ENCODE measurements around the gene CD93.

The CD93 gene, protein sequence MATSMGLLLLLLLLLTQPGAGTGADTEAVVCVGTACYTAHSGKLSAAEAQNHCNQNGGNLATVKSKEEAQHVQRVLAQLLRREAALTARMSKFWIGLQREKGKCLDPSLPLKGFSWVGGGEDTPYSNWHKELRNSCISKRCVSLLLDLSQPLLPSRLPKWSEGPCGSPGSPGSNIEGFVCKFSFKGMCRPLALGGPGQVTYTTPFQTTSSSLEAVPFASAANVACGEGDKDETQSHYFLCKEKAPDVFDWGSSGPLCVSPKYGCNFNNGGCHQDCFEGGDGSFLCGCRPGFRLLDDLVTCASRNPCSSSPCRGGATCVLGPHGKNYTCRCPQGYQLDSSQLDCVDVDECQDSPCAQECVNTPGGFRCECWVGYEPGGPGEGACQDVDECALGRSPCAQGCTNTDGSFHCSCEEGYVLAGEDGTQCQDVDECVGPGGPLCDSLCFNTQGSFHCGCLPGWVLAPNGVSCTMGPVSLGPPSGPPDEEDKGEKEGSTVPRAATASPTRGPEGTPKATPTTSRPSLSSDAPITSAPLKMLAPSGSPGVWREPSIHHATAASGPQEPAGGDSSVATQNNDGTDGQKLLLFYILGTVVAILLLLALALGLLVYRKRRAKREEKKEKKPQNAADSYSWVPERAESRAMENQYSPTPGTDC

DNA sequence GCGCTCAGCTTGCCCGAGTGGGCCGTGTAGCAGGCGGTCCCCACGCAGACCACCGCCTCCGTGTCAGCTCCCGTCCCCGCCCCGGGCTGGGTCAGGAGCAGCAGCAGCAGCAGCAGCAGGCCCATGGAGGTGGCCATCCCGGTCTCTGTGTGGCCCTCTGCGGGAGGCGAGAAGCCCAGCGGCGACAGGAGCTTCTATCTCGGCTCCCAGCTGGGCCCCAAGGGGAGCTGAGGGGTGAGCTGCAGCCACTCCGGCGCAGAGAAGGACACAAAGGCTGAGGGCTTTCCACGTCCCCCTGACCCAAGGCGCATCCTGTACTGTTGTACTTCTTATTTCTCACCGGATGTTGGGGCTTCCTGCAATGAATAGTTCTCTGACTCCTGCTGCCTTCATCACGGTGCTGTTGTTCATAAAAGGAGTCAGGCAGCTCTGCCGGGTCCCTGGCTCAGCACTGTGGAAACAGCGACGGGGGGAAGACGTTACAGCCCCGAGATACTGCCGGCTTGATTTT lies at the start of gene CD93:
TSS of gene CD93 (minus strand) at position 269 of the 511 bp plus-strand sequence. CDS start at position 137, 132 bp downstream.
- no peak for FAIRE-seq

DNA sequence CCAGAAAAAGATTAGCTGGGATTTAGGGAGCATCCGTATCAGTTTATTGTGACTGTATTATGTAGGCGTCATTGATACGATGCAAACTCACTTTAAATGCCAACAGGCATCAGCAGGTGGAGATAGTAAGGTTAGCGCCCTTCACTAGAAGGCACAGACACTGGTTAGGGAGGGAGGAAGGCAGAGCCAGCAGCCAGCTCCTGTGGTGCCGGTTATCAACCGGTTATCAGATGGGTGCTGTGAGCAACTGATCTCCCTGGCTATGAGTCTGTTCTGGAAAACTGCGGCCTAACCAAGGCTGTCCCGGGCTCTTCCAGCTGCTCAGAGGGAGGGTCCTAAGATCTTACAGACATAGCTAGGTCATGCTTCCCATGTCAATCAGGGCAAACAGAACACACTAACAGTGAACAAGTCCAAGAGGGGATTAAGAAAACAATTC lies 47.5 kb upstream of the CD93 start:
- no peak for FAIRE-seq

DNA sequence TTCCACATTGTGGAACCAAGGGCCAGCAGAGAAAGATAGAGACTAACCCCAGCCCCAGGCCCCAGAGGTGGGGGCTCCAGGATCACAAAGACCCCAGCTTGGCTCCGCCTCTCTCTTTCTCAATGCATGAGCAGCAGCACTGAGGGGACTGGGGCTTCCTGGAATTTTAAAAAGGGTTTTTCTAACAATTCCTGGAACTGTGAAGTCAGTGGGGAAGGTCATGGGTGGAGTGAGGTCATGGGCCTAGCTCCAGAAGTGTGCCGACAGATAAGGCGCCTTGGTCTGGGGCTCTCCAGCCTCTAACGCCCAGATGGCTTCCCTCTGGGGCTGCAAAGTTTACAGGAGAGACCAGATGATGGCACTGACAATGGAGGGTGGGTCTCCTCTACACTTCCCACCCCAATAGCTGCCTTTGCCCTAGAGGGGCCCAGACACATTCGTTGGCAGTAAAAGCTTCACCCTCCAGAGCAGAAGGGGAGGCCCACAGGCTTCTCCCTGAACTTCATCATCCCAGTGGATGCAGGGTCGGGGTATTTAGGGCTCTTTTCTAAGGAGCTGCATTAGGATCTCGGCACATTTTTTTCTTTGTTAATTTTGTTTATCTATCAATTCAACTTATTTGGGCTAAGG lies 46.9 kb upstream of the CD93 start:
- no peak for FAIRE-seq

DNA sequence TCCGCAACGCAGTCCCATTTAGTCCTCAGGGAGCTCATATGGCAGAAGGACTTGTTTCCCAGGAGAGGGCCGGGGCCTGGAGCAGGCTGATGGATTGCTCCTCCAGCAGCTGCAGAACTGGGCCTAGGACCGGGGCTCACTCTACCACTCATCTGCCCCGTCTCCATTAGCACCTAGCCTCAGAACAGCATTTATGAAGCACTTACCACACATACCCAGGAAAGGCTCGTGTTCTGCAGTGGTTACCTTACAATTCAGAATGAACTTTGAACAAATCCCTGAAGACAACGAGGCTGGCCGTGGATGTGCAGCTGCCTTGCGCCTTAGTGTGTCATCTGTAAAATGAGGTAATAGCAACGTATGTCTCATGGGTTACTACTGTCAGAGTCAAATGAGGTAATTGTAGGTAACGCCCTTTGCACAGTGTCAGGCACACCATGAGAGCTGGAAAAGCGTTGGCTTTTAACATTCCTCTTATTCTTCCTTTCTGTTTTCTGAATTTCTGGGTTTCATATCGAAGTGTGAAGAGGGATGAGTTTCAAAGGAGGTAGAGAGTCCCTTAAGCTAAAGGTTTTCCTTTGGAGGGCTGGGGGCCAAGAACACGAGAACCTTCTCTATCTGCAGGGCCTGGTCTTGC lies 46.3 kb upstream of the CD93 start:
- FAIRE-seq, result no peak

DNA sequence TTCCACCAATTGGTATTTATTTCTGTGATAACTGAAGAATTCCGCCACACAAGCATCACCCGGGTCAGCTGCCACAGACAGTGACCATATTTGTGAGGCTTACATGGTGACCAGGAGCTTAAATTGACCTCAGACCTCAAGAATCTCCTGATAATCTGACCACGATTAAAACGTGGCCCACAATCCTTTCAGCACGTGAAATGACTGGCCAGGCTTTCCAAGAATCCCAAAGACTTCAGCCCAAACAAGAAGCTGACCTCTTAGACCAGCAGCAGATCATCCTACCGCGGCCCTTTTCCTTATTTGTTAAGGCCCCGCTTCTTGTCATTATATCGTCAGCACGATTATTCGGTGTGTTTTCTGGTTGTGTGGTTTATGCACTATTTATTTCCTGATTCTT lies 45.6 kb upstream of the CD93 start:
- no peak for FAIRE-seq

DNA sequence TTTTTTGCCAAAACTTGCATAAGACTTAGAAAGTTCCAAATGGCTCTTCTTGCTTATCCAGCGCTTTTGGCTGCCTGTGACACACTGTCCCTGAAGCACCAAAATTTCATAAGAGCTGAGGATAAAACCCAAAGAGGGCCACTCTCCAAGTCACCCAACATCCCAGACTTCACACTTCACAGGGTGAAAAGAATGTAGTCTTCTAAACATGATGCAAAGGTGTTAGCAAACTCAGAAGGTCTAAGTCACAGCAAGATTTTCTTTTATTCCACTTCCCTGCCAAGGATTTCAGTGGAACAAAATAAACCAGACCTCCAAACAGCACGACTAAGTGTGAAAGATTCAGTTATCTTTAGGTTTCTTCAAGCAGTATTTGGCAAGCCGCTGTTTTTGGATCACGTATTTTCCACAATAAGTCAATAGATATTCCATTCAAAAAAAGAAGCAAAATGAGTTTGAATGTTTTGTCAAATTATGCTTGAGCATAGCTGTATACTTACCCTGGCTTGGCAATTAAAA lies 44.6 kb upstream of the CD93 start:
- FAIRE-seq, result no peak

DNA sequence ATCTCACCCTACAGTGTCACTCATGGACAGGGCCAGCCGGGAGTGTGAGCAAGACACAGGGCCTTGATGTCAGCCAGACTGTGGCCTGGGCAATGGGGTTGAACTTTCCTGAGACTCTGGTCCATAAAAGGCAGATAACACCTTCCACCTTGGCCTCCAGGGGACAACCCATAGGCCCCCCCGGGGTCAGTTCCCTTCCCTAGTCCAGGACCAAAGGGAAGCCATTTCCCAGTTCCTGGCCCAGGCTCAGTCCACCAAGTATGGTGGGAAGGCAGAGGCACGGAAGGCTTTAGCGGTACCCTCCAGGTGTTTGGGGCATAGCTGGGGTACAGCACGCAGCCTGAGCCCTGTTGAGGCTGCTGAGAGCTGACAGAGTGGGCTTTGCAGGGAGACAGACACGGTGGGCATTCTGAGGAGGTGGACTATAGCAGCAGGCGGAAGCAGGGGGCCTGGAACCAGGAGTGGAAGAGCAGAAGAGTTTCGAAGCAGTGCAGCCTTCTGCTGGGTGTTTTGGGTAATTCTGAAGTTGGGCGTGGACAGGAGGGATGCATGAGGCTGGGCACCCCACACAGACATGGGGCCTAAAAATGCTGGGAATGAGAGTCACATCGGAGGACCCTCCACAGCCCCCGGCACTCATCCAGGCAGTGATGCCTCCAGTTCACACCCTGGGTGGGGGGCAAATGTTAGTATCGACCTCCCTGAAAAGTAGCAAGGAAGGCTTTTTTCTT lies 43.9 kb upstream of the CD93 start:
- no peak for FAIRE-seq

DNA sequence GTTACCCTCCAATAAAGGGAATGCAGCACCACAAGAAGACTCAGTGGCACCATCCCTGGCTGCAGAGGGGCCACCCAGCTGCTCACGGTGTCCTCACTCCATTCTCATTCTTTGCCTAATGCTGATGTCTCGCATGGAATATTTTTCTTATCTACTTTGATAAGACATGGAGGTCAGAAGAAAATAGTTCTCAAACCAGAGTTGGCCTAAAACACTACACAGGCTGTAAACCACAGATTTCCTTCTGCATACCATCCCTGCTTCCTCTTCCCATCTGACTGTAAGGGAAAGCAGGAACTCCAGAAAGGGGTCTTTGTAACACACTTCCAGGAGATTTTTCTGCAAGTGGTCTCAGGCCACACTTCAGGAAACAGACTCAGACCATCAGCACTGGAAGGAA lies 43.1 kb upstream of the CD93 start:
- no peak for FAIRE-seq

DNA sequence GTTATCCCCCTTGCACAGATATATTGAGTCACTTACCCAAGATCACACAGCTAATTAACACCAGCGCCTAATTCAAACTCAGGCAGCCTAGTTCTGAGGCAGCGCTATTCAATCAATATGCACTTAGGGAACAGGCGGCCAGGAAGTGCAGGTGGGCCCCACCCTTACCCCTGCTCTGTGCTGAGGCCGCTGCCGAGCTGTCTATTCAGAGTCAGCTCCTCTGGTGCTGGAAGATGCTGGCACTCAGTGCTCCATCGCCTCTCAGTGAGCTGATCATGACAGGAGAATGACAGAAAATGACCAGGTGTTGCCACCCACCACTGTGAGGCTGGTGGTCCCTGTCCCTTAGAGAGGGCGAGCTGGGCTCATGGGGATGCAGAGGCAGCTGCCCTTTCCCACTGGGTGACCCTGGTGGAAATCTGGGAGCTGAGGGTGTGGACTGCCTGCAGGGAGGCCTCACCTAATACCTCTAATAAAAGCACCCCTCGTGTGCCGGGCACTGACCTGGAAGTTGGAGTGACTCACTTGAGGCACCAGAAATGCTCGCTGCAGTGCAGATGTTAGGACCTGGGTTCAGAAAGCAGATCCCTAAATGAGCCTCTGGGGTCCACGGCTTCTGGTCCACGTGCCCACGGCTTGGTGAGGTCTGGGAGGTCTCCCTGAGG lies 42.5 kb upstream of the CD93 start:
- no peak for FAIRE-seq

DNA sequence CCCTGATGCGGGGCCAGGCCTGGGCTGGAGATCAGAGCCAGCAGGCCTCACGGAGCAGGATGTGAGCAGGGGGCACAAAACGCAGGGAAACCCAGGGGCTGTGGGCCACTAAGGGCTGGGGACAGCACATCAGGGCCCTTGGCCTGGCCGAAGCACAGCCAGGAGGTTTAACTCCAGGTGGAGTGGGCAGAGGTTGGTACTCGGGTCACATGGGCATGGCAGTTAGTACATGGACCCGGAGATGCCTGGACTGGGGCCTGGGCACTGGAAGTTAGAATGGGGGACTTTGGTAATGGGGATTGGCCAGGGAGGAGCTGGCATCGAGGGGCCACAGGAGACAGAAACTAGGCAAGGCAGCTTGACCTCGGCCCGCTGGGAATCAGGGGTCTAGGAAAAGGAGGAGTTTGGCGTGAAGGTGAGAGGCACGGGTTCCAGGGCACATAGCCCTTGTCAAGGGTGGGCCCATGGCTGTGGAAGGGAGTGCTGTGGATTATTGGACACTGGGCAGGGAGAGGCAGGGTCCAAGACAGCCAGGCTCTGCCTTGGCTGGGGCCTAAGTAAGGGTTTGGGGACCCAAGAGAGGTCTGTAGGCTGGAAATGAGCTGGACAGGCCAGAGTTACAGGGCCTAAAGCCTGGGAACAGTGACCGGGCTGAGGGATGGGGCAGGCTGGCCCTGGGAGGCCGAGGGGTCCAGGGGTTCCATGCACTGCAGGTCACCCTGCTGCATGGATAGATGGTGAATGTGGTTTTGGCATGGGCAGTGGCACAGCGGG lies 41.6 kb upstream of the CD93 start:
- no peak for FAIRE-seq

DNA sequence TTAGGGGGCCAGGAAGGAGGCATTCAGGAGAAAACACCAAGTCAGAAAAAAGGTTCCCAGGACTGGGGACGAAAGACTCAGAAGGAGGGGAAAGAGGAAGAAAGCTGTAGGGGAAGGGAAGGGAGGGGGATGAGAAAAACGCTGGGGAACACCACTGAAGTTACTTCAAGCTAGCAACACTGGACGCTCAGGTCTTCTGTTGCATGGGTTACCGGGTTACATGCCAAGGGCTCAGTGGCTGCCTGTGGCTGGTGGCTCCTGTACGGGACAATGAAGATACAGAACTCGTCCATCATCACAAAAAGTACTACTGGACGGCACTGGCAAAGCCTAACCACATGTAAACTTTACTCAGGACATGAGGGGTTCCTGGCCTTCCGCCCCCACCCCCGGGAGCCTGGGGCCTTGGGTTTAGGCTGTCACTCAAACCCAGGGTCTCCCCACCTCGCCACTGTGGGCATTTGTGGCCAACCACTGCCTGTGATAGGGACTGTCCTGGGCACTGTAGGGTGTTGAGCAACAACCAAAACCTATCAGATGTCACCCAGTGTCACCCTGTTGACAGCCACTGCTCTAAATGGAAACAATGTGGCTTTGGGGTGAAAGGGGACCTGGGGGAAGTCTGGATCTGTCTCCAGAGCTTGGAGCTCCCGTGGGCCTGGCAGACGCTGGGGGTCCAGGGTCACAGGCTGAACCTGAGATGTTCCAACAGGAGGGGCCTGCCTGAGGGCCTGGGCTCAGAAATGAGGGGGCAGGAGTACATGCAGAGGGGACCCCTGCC lies 40.3 kb upstream of the CD93 start:
- no peak for FAIRE-seq

DNA sequence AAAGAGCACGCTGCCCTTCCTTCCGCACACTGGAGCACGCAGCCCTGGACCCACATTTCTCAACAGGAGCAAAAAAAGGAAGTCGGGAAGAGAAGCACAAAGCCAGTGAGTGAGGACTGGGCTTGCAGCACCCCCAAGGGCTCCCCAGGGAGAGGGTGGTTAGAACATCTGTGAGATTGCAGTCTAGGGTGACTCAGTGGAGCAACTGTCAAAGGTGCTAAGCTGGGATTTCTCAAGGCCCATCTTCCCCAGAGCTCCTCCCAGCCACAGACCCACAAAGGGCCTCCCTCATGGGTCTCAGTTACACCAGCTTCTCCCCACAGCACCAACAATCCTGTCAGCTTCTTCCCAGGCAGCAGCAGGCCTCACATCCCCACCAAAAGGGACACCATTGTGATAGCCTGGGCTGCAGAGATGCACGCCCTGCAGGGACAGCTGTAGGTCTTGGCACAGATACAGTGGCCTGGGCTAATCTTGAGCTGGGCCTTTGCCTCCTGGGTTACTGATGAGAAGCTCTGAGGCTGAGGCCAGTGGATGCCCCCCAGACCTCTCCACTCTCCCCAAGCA lies 39.6 kb upstream of the CD93 start:
- FAIRE-seq, result no peak

DNA sequence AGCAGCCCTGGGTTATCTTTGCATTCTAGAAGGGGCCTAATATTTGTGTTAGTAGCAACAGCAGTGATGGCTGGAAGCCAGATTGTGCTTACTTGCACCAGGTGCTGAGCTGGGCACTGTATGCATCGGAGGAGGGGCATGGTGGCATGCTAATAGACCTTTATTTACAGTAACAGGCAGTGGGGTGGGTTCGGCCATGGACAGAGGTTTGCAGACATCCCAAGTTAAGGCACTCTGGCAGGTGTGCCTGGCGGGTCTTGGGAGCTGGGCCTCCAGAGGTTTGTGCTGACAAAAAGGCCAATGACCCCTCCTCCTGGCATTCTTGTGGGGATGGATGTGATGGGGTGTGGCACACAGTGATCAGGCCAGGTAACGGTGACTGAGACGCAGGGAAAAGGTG lies 39.0 kb upstream of the CD93 start:
- FAIRE-seq, result no peak

DNA sequence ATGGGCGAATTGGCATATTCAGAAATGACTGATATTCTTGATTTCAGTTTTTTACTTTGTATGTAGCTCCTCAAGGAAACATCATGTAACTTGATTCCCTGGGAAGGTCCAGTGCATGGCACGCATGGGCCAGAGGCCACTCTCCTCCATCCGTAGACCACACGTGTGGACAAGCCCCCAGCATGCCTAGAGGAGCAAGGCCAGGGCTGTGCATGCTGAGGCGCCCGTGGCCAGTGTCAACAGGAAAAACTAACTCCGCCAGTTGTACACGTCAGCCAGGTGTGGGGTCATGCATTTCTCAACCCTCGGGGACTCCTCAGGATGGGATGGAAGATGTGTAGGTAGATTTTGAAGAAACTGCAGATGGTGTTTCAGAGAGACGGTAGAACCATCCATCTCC lies 37.8 kb upstream of the CD93 start:
- no peak for FAIRE-seq

DNA sequence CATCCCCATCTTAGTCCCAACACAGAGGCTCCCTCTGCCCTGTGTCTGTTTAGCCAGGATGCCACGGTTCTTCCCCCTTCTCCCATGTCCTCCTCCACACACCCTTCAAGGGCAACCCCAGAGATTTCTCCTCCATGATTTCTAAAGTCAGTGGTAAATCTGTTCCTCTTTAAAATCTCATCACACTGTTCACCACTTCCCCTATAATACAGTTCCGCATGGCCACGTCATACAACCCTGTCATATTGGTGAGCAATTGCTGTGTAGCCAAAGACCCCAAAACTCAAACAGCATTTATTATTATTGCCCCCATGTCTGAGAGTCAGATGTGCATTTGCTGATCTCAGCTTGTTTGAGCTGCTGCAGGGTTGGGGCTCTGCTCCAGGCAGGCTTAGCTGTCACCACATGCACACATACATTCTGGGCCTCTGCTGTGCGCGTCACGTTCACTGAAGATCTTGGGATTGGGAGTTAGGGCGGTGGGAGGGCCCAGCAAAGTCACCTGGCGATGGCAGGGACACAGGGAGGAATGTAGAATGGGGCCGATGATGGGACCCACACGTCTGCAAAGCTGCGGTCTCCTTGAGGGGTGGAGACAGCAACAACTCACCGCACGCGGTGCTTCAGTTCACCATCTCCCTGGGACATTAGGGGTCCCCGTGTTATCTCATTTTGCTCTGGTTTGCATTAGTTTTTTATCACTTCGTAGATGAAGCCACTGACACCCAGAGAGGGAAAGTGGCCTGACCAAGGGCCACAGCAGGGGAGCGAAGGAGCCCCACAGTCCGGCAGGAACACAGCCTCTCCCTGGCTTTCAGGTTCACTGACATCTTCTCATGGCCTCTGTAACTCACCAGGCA lies 36.9 kb upstream of the CD93 start:
- FAIRE-seq, result no peak

DNA sequence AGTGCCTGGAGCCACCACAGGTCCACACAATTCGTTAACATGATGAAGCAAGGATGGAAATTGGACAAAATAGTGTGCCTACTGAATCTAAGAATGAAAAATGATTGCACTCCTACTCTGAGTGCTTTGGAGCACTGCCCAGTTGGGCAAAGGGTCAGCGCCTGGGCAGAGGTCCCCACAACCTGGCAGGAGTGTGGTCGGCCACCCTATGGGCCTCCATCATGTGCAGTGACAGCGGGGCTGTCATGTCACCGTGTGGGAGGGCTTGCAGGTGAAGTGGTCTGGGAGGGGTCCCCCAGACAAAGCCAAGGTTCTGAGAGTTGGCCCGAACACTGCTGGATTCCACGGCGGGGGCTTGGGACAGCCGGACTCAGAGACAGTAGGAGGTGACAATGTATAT lies 36.2 kb upstream of the CD93 start:
- no peak for FAIRE-seq

DNA sequence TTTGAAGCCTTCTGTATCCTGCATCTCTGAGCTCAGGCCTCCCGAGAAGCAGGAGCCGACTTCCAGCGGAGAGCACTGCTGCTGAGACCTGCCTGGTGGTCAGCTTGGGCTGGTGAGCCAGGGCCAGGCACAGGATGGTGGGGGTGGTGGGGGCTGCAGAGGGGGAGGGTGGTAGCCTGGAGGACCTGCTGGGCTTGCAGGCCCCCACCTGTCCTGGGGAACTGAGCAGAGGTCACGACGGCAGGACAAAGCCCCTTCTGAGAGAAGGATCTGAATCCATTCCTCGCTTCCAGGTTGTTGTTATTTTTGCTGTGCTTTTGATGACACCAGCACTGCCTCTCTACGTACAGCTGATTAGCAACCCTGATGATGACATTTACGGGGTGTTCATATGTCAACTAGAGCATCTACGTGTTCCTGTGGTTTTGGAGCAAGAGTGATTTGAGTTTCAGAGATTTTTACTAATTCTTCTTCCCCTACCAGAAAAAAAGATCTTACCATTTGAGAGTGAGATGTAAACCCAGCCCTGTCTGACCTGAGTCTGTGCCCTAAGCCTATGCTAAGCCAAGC lies 35.7 kb upstream of the CD93 start:
- FAIRE-seq, result no peak
